ENCODE measurements around the gene RANBP17. TPM values are rescaled to one million over a fixed set of nuclear protein-coding genes. Genes with fewer than 3 reads are reported as not detected.
A peak's percentile ranks its signal among the peaks of the same experiment; 100 is the strongest.

RANBP17 gene
- total RNA-seq, 4 donors from 2014 or later, result 0.61 to 9.3 (median 1.9) TPM

DNA sequence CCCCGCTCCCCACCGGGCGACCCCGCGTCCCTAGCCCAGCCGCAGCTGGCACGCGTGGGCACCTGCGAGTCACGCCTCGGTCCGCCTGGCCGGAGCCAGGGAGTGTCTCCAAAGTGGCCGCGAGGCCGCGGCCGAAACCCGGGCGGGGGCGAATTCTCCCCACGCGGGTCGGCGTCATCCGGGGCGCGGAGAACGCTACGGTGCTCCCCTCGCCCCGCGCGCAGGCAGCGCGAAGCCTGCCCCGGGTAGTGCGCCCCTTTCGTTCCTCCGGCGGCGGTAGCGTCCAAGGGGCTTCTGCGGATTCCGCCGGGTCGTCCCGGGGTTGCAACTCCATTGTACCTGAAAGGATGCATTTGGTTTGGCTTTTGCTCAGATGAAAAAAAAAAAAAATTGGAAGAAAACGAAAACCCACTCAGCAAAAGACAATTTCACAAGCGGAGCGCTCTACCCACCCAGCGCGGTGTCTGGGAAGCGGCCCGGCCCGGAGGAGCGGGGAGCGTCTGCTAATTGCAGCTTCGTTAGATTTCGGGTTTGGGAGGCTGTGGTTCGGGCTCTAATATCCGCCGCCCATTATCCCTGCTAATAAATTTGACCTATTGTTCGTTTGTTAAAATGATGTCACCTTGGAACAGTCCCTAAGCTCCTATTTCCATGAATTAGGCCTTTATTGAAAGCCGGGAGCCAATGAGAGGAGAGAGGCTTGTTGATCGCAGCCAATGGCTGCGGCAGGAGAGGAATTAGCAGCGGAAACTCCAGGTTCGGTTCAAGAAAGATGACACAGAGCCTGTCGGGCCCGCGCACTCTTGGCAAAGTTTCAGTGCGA is 446.8 kb downstream of the RANBP17 start, which contains the start of gene TLX3:
Gene TLX3, plus strand, starts transcription at position 796 of the 823 bp plus-strand sequence. CDS start 118 bp downstream, outside the sequence.
- no peaks in the 10 kb centered on the region for H3K9me3 ChIP-seq
- H3K36me3 ChIP-seq, result no peaks in the 10 kb centered on the region
- H3K27ac ChIP-seq, result no peak within 1 kb of the TSS
- intact Hi-C loops (cut with DNase I), result no loop called here
- peaks cover 26 to 58% (median 29%) of the 10 kb centered on the region in 3 donors for H3K4me1 ChIP-seq
- DNase-seq, result no peak
- WGBS, 2 donors, result 14 to 24% methylated on average over 14 to 27 of the region's 73 CpGs
- TF ChIP-seq POLR2A (IDR thresholded peaks at IDR 0.05), result no peak
- TF ChIP-seq, protein P1, sequence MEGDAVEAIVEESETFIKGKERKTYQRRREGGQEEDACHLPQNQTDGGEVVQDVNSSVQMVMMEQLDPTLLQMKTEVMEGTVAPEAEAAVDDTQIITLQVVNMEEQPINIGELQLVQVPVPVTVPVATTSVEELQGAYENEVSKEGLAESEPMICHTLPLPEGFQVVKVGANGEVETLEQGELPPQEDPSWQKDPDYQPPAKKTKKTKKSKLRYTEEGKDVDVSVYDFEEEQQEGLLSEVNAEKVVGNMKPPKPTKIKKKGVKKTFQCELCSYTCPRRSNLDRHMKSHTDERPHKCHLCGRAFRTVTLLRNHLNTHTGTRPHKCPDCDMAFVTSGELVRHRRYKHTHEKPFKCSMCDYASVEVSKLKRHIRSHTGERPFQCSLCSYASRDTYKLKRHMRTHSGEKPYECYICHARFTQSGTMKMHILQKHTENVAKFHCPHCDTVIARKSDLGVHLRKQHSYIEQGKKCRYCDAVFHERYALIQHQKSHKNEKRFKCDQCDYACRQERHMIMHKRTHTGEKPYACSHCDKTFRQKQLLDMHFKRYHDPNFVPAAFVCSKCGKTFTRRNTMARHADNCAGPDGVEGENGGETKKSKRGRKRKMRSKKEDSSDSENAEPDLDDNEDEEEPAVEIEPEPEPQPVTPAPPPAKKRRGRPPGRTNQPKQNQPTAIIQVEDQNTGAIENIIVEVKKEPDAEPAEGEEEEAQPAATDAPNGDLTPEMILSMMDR (IDR thresholded peaks at IDR 0.05), result no peak
- H3K4me3 ChIP-seq, result peak within 1 kb of the TSS in 2 of 4 donors; percentile 9 to 26
- peaks cover 47 to 100% (median 63%) of the 10 kb centered on the region in 4 donors for H3K27me3 ChIP-seq

DNA sequence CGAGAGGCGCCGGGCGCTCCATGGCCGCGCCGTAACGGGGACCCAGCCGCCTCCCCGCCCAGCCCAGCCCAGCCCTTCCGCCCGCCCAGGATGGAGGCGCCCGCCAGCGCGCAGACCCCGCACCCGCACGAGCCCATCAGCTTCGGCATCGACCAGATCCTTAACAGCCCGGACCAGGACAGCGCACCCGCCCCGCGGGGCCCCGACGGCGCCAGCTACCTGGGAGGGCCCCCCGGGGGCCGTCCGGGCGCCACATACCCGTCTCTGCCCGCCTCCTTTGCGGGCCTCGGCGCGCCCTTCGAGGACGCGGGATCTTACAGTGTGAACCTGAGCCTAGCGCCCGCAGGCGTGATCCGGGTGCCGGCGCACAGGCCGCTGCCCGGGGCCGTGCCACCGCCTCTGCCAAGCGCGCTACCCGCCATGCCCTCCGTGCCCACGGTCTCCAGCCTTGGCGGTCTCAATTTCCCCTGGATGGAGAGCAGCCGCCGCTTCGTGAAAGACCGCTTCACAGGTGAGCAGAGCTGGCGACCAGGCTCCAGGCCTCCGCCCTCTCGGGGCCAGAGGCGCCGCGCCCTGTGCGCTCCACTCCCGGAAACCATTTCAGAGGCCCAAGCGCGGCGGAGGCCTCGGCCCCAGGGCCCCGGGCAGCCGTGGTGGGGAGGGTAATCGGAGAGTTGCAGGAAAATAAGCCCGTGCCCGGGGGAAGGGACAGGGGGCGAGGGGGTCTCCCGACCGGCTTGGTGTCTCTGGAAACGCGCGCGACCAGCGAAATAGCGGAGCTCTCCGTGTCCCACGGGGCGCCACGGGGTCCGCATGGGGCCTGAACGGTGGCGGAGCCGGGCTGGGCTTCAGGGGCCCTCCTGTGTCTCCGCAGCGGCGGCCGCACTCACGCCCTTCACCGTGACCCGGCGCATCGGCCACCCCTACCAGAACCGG is 447.7 kb downstream of the RANBP17 start:
- no peak for DNase-seq
- Histone ChIP-seq H3K4me1 (peaks cover 26 to 67% (median 29%) of the 10 kb centered on the region in 3 donors), H3K27me3 (peaks cover 49 to 100% (median 71%) of the 10 kb centered on the region in 4 donors), H3K4me3 (peak overlapping the region in 2 of 4 donors; percentile 9 to 26), H3K9me3 (no peaks in the 10 kb centered on the region), H3K27ac (no peak overlapping the region), H3K36me3 (no peaks in the 10 kb centered on the region)
- no peak for TF ChIP-seq POLR2A (IDR thresholded peaks at IDR 0.05)
- TF ChIP-seq, protein P1 (IDR thresholded peaks at IDR 0.05), result no peak
- intact Hi-C loops (cut with DNase I), result no loop called here
- WGBS, 2 donors, result 10% methylated on average over 11 of the region's 106 CpGs; no CpG with 5 or more reads in 1 of the 2 donors

DNA sequence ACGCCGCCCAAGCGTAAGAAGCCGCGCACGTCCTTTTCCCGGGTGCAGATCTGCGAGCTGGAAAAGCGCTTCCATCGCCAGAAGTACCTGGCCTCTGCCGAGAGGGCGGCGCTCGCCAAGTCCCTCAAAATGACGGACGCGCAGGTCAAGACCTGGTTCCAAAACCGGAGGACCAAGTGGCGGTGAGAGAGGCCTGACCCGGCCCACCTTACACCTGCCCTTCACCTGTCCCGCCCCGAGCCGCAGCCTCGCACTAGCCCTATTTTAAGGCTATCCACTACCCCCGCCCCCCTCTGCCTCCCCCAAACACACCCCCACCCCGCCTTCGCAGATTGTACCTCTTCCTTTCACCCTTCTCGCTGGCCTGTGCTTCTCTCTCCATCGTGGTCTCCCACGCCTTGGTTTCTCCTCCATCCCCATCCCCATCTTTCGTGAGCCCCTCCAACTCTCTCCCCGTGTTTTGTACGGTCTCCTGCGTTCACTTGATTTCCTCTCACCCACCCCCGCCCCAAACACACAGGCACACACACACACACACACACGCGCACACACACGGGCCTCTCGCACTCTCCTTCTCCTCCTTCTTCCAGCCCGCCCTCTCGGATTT is 448.5 kb downstream of the RANBP17 start:
- H3K36me3 ChIP-seq, result no peaks in the 10 kb centered on the region
- H3K9me3 ChIP-seq, result no peaks in the 10 kb centered on the region
- intact Hi-C loops (cut with DNase I), result no loop called here
- H3K4me3 ChIP-seq, result peak overlapping the region in 2 of 4 donors; percentile 9 to 12
- WGBS, 2 donors, result 9 to 21% methylated on average over 19 to 20 of the region's 41 CpGs
- DNase-seq, result no peak
- H3K27me3 ChIP-seq, result peaks cover 57 to 100% (median 77%) of the 10 kb centered on the region in 4 donors
- no peak overlapping the region for H3K27ac ChIP-seq
- H3K4me1 ChIP-seq, result peaks cover 32 to 75% (median 33%) of the 10 kb centered on the region in 3 donors
- TF ChIP-seq, protein P1 (IDR thresholded peaks at IDR 0.05), result peak in 2 of 6 experiments; percentile 4 to 45
- TF ChIP-seq POLR2A (IDR thresholded peaks at IDR 0.05), result no peak

DNA sequence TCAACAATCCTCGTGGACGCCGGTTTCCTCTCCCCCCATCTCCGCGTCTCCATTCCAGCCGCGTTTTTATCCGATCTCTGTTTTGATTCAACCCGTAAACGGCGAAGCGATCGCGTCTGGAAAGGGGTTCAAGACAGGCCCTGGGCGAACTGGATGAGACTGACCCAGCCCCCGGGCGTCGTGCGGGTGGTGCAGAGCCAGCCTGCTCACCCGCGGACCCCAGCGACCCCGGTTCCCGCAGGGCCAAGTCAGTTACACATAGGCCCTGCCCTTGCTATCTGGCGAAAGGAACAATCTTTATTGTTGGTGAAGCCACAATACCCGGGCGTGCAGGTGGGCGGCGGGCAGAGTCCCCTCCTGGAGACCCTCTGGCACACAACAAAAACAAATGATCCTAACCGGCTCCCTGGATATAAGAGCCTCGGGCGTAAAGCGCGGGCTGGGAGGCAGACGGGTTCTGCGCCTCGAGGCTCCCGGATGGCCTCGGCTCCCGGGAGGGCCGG is 449.1 kb downstream of the RANBP17 start:
- Histone ChIP-seq H3K4me3 (peak overlapping the region in 2 of 4 donors; percentile 29 to 45), H3K36me3 (no peaks in the 10 kb centered on the region), H3K4me1 (peaks cover 35 to 80% (median 38%) of the 10 kb centered on the region in 3 donors), H3K27ac (no peak overlapping the region), H3K27me3 (peaks cover 62 to 100% (median 81%) of the 10 kb centered on the region in 4 donors), H3K9me3 (no peaks in the 10 kb centered on the region)
- TF ChIP-seq POLR2A (IDR thresholded peaks at IDR 0.05), result no peak
- TF ChIP-seq, protein P1 (IDR thresholded peaks at IDR 0.05), result no peak
- intact Hi-C loops (cut with DNase I), result no loop called here
- no peak for DNase-seq
- 10 to 20% methylated on average over 10 to 17 of the region's 41 CpGs for WGBS, 2 donors
